Limb (tissue), 2 donors: ENCODE results near the gene THSD4.
"Not testable (repeated sequence)": the region's sequence is repeated elsewhere in the genome, so short reads cannot be mapped to it uniquely, and the experiment has no call there.

Source experiments
- DNase-seq, 2 donors: peaks; one replicate each; pipeline ENCODE4 v3.0.0-alpha.2; 2016; ENCODE audit errors: extremely low spot score in 2 of 2

The THSD4 gene

GRCh38 chr15:71120428-71120944 lies 5.2 kb downstream of the THSD4 start:
- DNase-seq, result no peak

GRCh38 chr15:71121442-71121841 lies 6.2 kb downstream of the THSD4 start:
- DNase-seq, result no peak

GRCh38 chr15:71124937-71125790 lies 9.9 kb downstream of the THSD4 start:
- DNase-seq, result no peak

- DNase-seq, result no peak
Measured at GRCh38 chr15:71125831-71126450, 10.7 kb downstream of the THSD4 start.

GRCh38 chr15:71127083-71127482 lies 11.8 kb downstream of the THSD4 start:
- DNase-seq, result no peak

GRCh38 chr15:71128159-71128558 lies 12.9 kb downstream of the THSD4 start:
- not testable (repeated sequence) for DNase-seq

- no peak for DNase-seq
Measured at GRCh38 chr15:71128939-71129562, 13.8 kb downstream of the THSD4 start.

- no peak for DNase-seq
Measured at GRCh38 chr15:71129669-71130068, 14.4 kb downstream of the THSD4 start.

- no peak for DNase-seq
Measured at GRCh38 chr15:71131601-71132362, 16.5 kb downstream of the THSD4 start.

GRCh38 chr15:71133747-71134472 lies 18.6 kb downstream of the THSD4 start:
- DNase-seq, result no peak

- no peak for DNase-seq
Measured at GRCh38 chr15:71136159-71136783, 21.0 kb downstream of the THSD4 start.

GRCh38 chr15:71136793-71137518 lies 21.7 kb downstream of the THSD4 start:
- DNase-seq, result no peak

- no peak for DNase-seq
Measured at GRCh38 chr15:71138473-71138872, 23.2 kb downstream of the THSD4 start.

- no peak for DNase-seq
Measured at GRCh38 chr15:71139241-71139640, 24.0 kb downstream of the THSD4 start.

GRCh38 chr15:71141572-71141971 lies 26.3 kb downstream of the THSD4 start:
- DNase-seq, result no peak

GRCh38 chr15:71142780-71143179 lies 27.5 kb downstream of the THSD4 start:
- DNase-seq, result no peak

GRCh38 chr15:71143373-71144310 lies 28.4 kb downstream of the THSD4 start:
- no peak for DNase-seq

GRCh38 chr15:71145648-71146047 lies 30.4 kb downstream of the THSD4 start:
- DNase-seq, result no peak

- no peak for DNase-seq
Measured at GRCh38 chr15:71146580-71146982, 31.3 kb downstream of the THSD4 start.
